ENCODE data around the gene GTF2A1L. TPM values are rescaled to one million over a fixed set of nuclear protein-coding genes. Genes with fewer than 3 reads are reported as not detected.

GTF2A1L gene
- total and polyA plus RNA-seq, 3 donors from 2014 or later: 24.4 to 99.0 (median 36.1) TPM

DNA sequence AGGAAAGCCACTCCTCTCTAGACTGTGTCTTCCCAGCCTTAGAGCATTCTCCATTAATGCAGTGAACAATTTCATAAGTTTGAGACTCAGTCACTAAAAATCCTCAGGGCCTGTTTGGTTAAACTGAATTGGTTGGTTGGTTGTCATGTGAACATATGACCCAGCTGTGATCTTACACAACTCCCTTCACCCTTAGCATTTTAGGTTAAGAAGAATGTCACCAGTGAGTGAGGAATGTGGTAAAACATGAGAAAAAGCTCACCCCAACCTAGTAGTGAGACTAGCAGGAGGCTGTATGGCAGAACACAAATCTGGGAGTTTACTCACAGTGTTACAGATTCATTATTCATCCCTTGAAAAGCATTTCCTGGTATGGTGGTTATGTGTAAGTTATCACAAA is 105.5 kb downstream of the GTF2A1L start:
- Histone ChIP-seq H3K4me3 (no peak overlapping the region), H3K36me3 (ENCODE audit: low read depth, missing control alignments) (no peaks in the 10 kb centered on the region), H3K9me3 (no peaks in the 10 kb centered on the region), H3K27ac (no peak overlapping the region), H3K4me1 (no peaks in the 10 kb centered on the region), H3K27me3 (no peaks in the 10 kb centered on the region)
- intact Hi-C loops (cut with DNase I; ENCODE audit: low total_unique reads): no loop called here
- no peak for DNase-seq
- no peak for TF ChIP-seq POLR2A (IDR thresholded peaks at IDR 0.05)
- TF ChIP-seq, protein P1, sequence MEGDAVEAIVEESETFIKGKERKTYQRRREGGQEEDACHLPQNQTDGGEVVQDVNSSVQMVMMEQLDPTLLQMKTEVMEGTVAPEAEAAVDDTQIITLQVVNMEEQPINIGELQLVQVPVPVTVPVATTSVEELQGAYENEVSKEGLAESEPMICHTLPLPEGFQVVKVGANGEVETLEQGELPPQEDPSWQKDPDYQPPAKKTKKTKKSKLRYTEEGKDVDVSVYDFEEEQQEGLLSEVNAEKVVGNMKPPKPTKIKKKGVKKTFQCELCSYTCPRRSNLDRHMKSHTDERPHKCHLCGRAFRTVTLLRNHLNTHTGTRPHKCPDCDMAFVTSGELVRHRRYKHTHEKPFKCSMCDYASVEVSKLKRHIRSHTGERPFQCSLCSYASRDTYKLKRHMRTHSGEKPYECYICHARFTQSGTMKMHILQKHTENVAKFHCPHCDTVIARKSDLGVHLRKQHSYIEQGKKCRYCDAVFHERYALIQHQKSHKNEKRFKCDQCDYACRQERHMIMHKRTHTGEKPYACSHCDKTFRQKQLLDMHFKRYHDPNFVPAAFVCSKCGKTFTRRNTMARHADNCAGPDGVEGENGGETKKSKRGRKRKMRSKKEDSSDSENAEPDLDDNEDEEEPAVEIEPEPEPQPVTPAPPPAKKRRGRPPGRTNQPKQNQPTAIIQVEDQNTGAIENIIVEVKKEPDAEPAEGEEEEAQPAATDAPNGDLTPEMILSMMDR (IDR thresholded peaks at IDR 0.05): no peak

DNA sequence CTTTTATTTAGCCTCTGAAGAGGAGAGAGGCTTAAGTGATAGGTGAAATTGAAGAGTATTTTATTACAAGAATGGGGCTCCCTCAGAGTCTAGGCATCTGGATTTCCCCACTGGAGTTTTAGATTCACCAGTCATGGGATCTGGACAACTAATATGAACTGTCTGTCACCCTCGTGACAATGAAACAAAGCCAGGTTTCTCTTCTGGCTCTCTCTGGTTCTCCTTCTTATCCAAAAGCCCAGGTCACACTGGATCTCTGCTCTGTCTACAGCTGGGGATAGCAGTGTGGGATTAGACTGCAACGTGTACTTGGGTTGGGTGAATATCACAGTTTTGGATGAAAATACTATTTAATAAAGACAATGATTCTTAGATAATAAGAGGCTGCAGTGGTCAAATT is 106.6 kb downstream of the GTF2A1L start:
- H3K4me3 ChIP-seq: no peak overlapping the region
- no peaks in the 10 kb centered on the region for H3K9me3 ChIP-seq
- H3K36me3 ChIP-seq (ENCODE audit: low read depth, missing control alignments): no peaks in the 10 kb centered on the region
- WGBS, 2 donors: 82 to 85% methylated on average over 2 of the region's 2 CpGs
- H3K27me3 ChIP-seq: no peaks in the 10 kb centered on the region
- no peak overlapping the region for H3K27ac ChIP-seq
- DNase-seq: no peak
- H3K4me1 ChIP-seq: no peaks in the 10 kb centered on the region
- no peak for TF ChIP-seq POLR2A (IDR thresholded peaks at IDR 0.05)
- TF ChIP-seq, protein P1 (IDR thresholded peaks at IDR 0.05): no peak
- intact Hi-C loops (cut with DNase I; ENCODE audit: low total_unique reads): no loop called here

DNA sequence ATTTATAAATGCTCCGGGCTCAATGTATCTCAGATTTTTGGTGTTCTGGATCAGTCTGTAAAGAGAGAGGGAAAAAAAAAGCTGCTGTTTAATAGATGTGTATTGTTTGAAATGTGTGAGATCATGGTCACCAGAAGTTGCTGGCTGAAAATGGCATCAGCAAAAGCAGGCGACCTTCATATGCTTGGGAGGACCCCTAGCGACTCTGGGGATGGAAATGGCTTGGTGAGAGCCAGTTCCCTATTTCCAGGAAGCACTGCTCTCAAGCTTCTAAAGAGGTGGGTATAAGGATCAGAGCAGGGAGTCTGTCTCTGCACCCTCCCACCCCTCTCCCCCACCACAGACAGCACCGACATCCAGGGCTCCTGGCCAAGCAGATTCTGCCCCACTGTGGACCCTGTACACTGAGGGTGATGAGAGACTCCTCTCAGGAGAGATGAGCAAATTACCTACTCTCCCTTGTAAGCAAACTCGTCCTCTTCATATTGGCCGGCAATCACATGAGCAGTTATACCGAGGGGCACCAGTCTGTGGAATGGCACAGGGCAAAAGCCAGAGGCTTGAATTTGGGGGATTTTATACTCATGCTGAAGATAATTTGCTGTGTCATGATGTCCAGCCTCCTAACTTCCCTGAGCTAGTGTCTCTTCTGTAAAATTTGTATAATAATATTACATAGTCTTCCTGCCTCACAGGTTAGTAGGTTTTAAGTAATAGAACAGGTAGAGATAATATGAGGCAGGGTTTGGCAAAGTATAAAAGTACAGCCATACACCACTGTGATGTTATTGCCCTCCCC is 108.2 kb downstream of the GTF2A1L start:
- Histone ChIP-seq H3K4me1 (no peaks in the 10 kb centered on the region), H3K27ac (no peak overlapping the region), H3K4me3 (no peak overlapping the region), H3K9me3 (no peaks in the 10 kb centered on the region), H3K36me3 (ENCODE audit: low read depth, missing control alignments) (no peaks in the 10 kb centered on the region), H3K27me3 (no peaks in the 10 kb centered on the region)
- 68 to 69% methylated on average over 7 of the region's 7 CpGs for WGBS, 2 donors
- intact Hi-C loops (cut with DNase I; ENCODE audit: low total_unique reads): no loop called here
- no peak for TF ChIP-seq POLR2A (IDR thresholded peaks at IDR 0.05)
- TF ChIP-seq, protein P1 (IDR thresholded peaks at IDR 0.05): no peak
- no peak for DNase-seq

DNA sequence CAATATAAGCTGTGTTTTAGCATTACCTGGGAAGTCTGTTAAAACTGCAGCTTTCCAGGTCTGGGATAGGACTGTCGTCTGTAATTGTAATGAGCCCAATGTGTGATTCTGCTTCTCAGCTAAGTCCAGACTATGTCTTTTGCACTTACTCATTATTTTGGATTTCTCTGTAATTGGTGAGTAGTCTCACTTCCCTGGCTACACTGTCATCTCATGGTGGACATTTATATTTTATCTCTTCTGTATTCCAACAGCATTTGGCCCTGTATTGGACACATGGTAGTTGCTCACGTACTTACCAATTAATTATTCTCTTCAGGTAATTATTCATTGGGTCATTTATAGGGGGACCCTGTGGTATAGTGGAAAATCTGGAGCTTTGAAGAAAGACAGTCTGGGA is 109.9 kb downstream of the GTF2A1L start:
- TF ChIP-seq, protein P1 (IDR thresholded peaks at IDR 0.05): no peak
- no peak for TF ChIP-seq POLR2A (IDR thresholded peaks at IDR 0.05)
- no peak overlapping the region for H3K27ac ChIP-seq

DNA sequence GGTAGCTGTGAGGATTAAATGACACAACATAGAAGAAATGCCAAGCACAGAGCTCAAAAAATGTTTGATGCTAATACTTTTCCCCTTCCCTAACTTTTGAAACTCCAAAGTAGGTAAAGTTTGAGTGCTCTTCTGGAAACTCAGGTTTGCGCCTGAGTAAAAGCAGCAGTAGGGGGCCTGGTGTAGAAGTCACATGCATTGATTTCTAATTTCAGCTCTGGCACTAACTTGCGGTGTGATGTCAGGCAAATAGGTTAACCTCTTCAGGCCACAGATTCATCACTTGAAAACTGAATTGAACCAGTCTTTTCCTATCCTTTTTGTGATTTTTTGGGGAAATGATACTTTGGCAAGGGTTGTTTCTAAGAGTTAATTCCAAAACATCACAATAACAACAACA is 110.6 kb downstream of the GTF2A1L start:
- intact Hi-C loops (cut with DNase I; ENCODE audit: low total_unique reads): no loop called here
- WGBS, 2 donors: 79 to 93% methylated on average over 2 of the region's 2 CpGs
- H3K27me3 ChIP-seq: no peaks in the 10 kb centered on the region

More for the DNA sequence above, 109.9 kb downstream of the GTF2A1L start:
- intact Hi-C loops (cut with DNase I; ENCODE audit: low total_unique reads): no loop called here
- no peak for DNase-seq
- Histone ChIP-seq H3K27me3 (no peaks in the 10 kb centered on the region), H3K4me1 (no peaks in the 10 kb centered on the region), H3K36me3 (ENCODE audit: low read depth, missing control alignments) (no peaks in the 10 kb centered on the region), H3K9me3 (no peaks in the 10 kb centered on the region), H3K4me3 (no peak overlapping the region)
- WGBS, 2 donors: 78 to 85% methylated on average over 2 of the region's 2 CpGs

More for the DNA sequence above, 110.6 kb downstream of the GTF2A1L start:
- Histone ChIP-seq H3K27ac (no peak overlapping the region), H3K4me3 (no peak overlapping the region), H3K4me1 (no peaks in the 10 kb centered on the region), H3K9me3 (no peaks in the 10 kb centered on the region), H3K36me3 (ENCODE audit: low read depth, missing control alignments) (no peaks in the 10 kb centered on the region)
- no peak for TF ChIP-seq POLR2A (IDR thresholded peaks at IDR 0.05)
- TF ChIP-seq, protein P1 (IDR thresholded peaks at IDR 0.05): no peak
- DNase-seq: no peak
